HL-60/S4 treated with retinoic acid at 250 ng/mL for 4 days and 3 days (cell line): ENCODE results near the gene OR4C16.

ENCODE experiments used
- in situ Hi-C: fragments of 300-500 bp; cut with MboI; formaldehyde crosslinking; loops from 2 replicates; pipeline ENCODE4 v1.7.0; 2022; ENCODE audit warnings: low sequenced_read_pairs

OR4C16 gene, protein sequence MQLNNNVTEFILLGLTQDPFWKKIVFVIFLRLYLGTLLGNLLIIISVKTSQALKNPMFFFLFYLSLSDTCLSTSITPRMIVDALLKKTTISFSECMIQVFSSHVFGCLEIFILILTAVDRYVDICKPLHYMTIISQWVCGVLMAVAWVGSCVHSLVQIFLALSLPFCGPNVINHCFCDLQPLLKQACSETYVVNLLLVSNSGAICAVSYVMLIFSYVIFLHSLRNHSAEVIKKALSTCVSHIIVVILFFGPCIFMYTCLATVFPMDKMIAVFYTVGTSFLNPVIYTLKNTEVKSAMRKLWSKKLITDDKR

DNA sequence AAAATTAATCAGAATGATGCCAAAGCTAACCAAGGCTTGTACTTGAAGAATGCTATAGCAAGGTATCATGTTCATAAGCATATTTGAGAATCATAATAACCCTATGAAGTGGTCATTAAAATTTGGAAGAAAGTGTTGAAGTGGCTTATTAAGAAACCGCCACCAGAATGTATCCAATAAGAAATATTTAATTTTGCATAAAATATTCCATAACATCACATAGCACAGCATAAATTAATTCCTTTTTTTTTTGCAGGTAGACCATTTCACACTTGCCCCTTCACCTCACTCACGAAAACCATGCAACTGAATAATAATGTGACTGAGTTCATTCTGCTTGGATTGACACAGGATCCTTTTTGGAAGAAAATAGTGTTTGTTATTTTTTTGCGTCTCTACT lies at the start of gene OR4C16:
OR4C16 (plus strand) TSS at position 301 of the 400 bp plus-strand sequence; CDS start at position 301, 0 bp downstream.
- in situ Hi-C loops = no loop called here

GRCh38 chr11:55554169-55554568 lies 17.8 kb upstream of the OR4C16 start, which contains the start of gene OR4C15:
TSS of gene OR4C15 (plus strand) at chr11:55554469. CDS start at chr11:55554469, 0 bp downstream.
- in situ Hi-C loops = no loop called here

DNA sequence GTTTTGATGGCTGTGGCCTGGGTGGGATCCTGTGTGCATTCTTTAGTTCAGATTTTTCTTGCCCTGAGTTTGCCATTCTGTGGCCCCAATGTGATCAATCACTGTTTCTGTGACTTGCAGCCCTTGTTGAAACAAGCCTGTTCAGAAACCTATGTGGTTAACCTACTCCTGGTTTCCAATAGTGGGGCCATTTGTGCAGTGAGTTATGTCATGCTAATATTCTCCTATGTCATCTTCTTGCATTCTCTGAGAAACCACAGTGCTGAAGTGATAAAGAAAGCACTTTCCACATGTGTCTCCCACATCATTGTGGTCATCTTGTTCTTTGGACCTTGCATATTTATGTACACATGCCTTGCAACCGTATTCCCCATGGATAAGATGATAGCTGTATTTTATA lies 620 bp downstream of the OR4C16 start:
- in situ Hi-C loops = no loop called here

DNA sequence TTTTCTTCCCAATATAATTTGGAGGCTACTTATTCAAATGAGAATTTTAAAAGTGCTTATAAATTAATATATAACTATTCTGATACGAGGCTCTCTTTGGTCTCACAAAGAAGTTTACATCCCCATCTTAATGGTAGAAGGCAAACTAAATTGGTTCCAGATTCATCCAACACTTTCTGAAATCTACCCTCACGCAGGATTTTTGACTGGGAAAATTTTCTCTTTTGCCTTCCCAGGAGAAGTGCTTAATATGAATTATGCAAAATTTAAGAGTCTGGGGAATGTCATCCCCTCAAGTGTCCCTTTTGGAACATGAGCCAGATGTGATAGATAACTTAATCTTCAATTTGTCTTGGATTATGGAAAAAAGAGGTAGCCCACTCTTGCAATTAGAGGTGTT lies 35.6 kb downstream of the OR4C16 start, which contains the start of gene OR4C11:
OR4C11 (minus strand) TSS at position 101 of the 400 bp plus-strand sequence. CDS start 3,272 bp downstream, outside the sequence.
- in situ Hi-C loops = no loop called here
